Measurements from ENCODE around the gene CHCHD3.
"Not testable (repeated sequence)": the region's sequence is repeated elsewhere in the genome, so short reads cannot be mapped to it uniquely, and the experiment has no call there.

Gene CHCHD3

DNA sequence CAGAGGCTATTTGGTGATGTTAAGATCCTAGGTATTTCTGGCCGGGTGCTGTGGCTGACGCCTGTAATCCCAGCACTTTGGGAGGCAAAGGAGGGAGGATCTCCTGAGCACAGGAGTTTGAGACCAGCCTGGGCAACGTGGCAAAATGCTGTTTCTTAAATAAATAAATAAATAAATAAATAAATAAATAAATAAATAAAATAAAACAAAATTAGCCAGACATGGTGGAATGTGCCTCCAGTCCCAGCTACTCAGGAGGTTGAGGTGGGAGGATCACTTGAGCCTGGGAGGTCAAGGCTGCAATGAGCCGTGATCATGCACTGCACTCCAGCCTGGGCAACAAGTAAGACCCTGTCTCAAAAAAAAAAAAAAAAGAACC, 114.4 kb downstream of the CHCHD3 start:
- not testable (repeated sequence) for H3K9ac ChIP-seq (ENCODE audit: low read depth in 1 of 2, low read length in 2 of 2); H3K36me3 ChIP-seq (ENCODE audit: control insufficient read depth in 2 of 2, insufficient read depth in 2 of 2, low read length in 2 of 2); H3K4me1 ChIP-seq (ENCODE audit: control insufficient read depth in 2 of 2, insufficient read depth in 2 of 2, low read length in 2 of 2); H3K9me3 ChIP-seq (ENCODE audit: control insufficient read depth in 2 of 2, low read length in 2 of 2); H3K27me3 ChIP-seq (ENCODE audit: control insufficient read depth in 2 of 2, insufficient read depth in 2 of 2, low read length in 2 of 2); H3K27ac ChIP-seq (ENCODE audit: low read depth in 2 of 2, low read length in 2 of 2); H3K4me3 ChIP-seq (ENCODE audit: low read length in 2 of 2)

DNA sequence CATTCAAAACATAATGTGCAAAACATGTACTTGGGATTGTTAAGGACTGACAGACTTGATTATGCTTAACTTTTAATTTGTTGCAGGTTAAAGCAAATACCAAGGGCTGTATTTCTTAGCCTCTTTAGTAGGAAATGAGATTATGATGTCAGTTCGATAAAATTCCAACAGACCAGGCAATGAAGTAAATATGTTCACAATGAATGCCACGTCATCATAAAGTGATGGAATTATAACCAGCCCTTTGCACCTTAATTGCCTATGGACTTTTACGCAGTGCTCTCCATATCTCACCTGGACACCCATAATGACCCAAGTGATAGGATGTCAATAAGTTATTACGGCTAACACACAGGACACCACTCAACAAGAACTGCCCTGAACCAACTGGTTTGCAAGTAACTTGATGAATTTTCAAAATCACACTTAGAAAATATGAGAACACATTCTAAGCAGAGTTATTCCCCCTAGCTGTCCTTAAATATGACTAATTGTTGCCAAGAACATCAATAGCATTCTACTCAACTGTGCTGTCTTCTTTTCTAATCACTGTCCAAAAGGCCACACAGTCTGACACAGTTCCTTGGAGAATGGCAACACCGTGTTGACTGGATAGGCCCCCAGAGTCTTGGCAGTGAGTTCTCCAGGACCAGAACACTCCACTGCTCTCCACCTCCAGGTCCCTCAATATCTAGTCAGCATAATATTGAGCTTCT, 115.0 kb downstream of the CHCHD3 start:
- Histone ChIP-seq H3K9me3 (ENCODE audit: control insufficient read depth in 2 of 2, low read length in 2 of 2) (no peaks in the 10 kb centered on the region), H3K4me3 (ENCODE audit: low read length in 2 of 2) (no peak overlapping the region), H3K36me3 (ENCODE audit: control insufficient read depth in 2 of 2, insufficient read depth in 2 of 2, low read length in 2 of 2) (no peaks in the 10 kb centered on the region), H3K4me1 (ENCODE audit: control insufficient read depth in 2 of 2, insufficient read depth in 2 of 2, low read length in 2 of 2) (no peaks in the 10 kb centered on the region), H3K27ac (ENCODE audit: low read depth in 2 of 2, low read length in 2 of 2) (no peak overlapping the region), H3K27me3 (ENCODE audit: control insufficient read depth in 2 of 2, insufficient read depth in 2 of 2, low read length in 2 of 2) (no peaks in the 10 kb centered on the region), H3K9ac (ENCODE audit: low read depth in 1 of 2, low read length in 2 of 2) (no peak overlapping the region)

DNA sequence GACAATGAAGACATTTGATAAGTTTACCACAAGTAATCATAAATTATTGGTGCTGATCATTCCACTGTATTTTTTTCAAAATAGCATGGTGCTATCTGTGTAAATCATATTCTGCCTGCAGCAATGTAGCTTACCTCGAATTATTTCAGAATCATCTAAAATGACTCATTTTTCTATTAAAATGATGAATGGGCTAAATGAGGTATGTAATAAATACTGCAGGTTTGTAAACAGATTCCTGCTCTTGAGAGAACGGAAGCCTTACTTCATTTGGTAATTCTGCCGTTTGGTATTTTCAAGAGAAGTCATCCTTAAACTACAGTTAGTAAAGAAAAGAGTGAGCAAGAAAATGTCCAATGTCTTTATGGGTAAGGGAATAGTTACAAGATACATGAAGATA, 115.9 kb downstream of the CHCHD3 start:
- Histone ChIP-seq H3K9me3 (ENCODE audit: control insufficient read depth in 2 of 2, low read length in 2 of 2) (no peaks in the 10 kb centered on the region), H3K9ac (ENCODE audit: low read depth in 1 of 2, low read length in 2 of 2) (no peak overlapping the region), H3K27ac (ENCODE audit: low read depth in 2 of 2, low read length in 2 of 2) (no peak overlapping the region), H3K4me3 (ENCODE audit: low read length in 2 of 2) (no peak overlapping the region), H3K4me1 (ENCODE audit: control insufficient read depth in 2 of 2, insufficient read depth in 2 of 2, low read length in 2 of 2) (no peaks in the 10 kb centered on the region), H3K27me3 (ENCODE audit: control insufficient read depth in 2 of 2, insufficient read depth in 2 of 2, low read length in 2 of 2) (no peaks in the 10 kb centered on the region), H3K36me3 (ENCODE audit: control insufficient read depth in 2 of 2, insufficient read depth in 2 of 2, low read length in 2 of 2) (no peaks in the 10 kb centered on the region)

DNA sequence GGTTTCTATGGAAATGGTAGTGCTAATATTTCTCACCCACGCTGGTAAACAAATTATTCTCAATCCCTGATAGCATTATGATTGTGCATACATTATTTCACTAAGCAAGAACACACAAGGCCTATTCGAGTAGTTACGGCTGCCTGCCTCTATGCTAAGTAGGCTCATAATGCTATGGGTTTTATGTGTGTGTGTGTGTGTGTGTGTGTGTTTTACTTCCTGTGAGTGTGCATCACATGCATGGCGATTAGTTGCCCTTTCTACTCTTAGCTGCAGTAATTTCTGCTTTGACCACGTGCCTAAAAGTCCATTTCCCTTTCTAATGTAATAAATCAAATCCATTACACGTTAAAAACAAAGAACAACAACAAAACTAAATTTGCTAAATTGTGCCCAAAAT, 117.0 kb downstream of the CHCHD3 start:
- Histone ChIP-seq H3K36me3 (ENCODE audit: control insufficient read depth in 2 of 2, insufficient read depth in 2 of 2, low read length in 2 of 2) (no peaks in the 10 kb centered on the region), H3K4me3 (ENCODE audit: low read length in 2 of 2) (no peak overlapping the region), H3K4me1 (ENCODE audit: control insufficient read depth in 2 of 2, insufficient read depth in 2 of 2, low read length in 2 of 2) (no peaks in the 10 kb centered on the region), H3K27me3 (ENCODE audit: control insufficient read depth in 2 of 2, insufficient read depth in 2 of 2, low read length in 2 of 2) (no peaks in the 10 kb centered on the region), H3K9ac (ENCODE audit: low read depth in 1 of 2, low read length in 2 of 2) (no peak overlapping the region), H3K27ac (ENCODE audit: low read depth in 2 of 2, low read length in 2 of 2) (no peak overlapping the region), H3K9me3 (ENCODE audit: control insufficient read depth in 2 of 2, low read length in 2 of 2) (no peaks in the 10 kb centered on the region)

DNA sequence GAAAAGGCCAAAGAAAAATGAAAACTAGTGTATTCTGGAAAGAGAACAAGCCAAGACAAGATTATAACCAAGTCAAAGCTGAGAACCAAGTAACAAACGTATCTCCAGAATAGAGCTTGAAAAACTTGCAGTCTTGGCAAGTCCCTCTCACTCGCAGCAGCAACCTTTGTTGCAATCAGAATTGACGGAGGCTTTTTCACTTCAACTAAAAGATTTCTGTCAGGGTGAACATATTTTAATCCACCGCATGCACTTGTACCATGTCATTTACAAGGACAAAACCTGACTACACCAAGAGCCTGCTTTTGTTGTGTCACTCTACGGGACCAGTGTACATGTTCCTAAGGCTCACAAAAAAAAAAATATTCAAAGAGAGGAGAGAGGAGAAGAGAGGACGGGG, 122.0 kb downstream of the CHCHD3 start:
- Histone ChIP-seq H3K36me3 (ENCODE audit: control insufficient read depth in 2 of 2, insufficient read depth in 2 of 2, low read length in 2 of 2) (no peaks in the 10 kb centered on the region), H3K4me1 (ENCODE audit: control insufficient read depth in 2 of 2, insufficient read depth in 2 of 2, low read length in 2 of 2) (no peaks in the 10 kb centered on the region), H3K27me3 (ENCODE audit: control insufficient read depth in 2 of 2, insufficient read depth in 2 of 2, low read length in 2 of 2) (no peaks in the 10 kb centered on the region), H3K9me3 (ENCODE audit: control insufficient read depth in 2 of 2, low read length in 2 of 2) (no peaks in the 10 kb centered on the region), H3K27ac (ENCODE audit: low read depth in 2 of 2, low read length in 2 of 2) (no peak overlapping the region), H3K9ac (ENCODE audit: low read depth in 1 of 2, low read length in 2 of 2) (no peak overlapping the region), H3K4me3 (ENCODE audit: low read length in 2 of 2) (no peak overlapping the region)

DNA sequence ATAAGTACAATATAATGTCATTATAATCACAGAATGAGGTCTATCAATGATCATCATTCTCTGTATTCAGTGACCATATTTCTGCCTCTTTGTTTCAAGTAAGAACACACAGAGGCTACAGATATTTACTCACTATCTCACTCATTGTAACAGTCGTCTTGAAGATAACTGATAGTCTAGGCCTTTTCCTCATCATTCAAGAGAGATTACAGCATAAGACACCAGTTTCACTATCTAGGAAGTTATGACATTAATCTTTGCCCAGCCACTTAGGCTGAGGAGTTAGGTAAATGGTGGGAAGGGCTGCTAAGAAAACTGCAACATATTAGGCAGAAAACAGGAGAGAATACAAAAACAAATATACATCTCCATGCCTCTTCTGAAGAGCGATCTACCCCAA, 125.3 kb downstream of the CHCHD3 start:
- Histone ChIP-seq H3K36me3 (ENCODE audit: control insufficient read depth in 2 of 2, insufficient read depth in 2 of 2, low read length in 2 of 2) (no peaks in the 10 kb centered on the region), H3K9me3 (ENCODE audit: control insufficient read depth in 2 of 2, low read length in 2 of 2) (no peaks in the 10 kb centered on the region), H3K27me3 (ENCODE audit: control insufficient read depth in 2 of 2, insufficient read depth in 2 of 2, low read length in 2 of 2) (no peaks in the 10 kb centered on the region), H3K4me1 (ENCODE audit: control insufficient read depth in 2 of 2, insufficient read depth in 2 of 2, low read length in 2 of 2) (peaks cover 0 to 3% of the 10 kb centered on the region in 2 donors), H3K4me3 (ENCODE audit: low read length in 2 of 2) (no peak overlapping the region), H3K27ac (ENCODE audit: low read depth in 2 of 2, low read length in 2 of 2) (no peak overlapping the region), H3K9ac (ENCODE audit: low read depth in 1 of 2, low read length in 2 of 2) (no peak overlapping the region)

DNA sequence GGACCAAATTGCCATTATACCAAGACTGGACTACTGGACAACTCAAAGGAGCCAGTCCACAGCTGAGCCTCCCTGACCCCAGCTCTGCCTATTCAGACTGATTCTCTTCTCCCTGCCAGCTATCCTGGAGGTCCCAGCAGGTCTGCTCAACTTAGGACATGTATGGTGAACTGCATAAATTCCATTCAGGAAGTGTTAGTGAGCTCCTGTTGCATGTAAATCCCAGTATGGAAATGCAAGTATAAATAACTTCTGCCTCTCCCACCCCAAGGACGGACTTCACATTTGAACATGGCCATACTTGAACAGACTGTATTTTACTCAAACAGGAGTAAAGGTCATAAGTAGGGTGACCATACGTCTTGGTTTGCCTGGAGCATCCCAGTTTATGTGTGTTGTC, 128.4 kb downstream of the CHCHD3 start:
- H3K4me1 ChIP-seq (ENCODE audit: control insufficient read depth in 2 of 2, insufficient read depth in 2 of 2, low read length in 2 of 2), result peaks cover 0 to 3% of the 10 kb centered on the region in 2 donors
- no peak overlapping the region for H3K27ac ChIP-seq (ENCODE audit: low read depth in 2 of 2, low read length in 2 of 2)
- no peaks in the 10 kb centered on the region for H3K36me3 ChIP-seq (ENCODE audit: control insufficient read depth in 2 of 2, insufficient read depth in 2 of 2, low read length in 2 of 2)
- no peak overlapping the region for H3K4me3 ChIP-seq (ENCODE audit: low read length in 2 of 2)
- no peaks in the 10 kb centered on the region for H3K27me3 ChIP-seq (ENCODE audit: control insufficient read depth in 2 of 2, insufficient read depth in 2 of 2, low read length in 2 of 2)
- no peaks in the 10 kb centered on the region for H3K9me3 ChIP-seq (ENCODE audit: control insufficient read depth in 2 of 2, low read length in 2 of 2)
- H3K9ac ChIP-seq (ENCODE audit: low read depth in 1 of 2, low read length in 2 of 2), result no peak overlapping the region

DNA sequence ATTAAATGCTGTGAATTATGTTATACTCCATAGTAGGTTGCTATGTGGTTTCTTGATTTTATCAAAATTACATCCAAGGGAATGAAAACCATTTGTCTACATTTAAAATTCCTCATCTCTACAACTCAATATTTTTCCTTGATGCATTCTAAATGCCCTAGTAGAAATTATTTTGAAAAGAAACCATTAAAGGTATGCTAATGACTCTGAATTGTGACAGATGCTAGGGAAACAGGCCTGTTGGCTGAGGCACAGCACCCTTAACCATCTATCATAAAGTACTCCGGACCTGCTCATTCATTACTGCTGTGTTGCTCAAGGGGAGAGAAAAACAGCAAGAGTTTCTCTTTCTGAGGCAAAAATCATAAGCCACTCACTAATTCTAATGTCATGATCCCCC, 131.2 kb downstream of the CHCHD3 start:
- H3K4me1 ChIP-seq (ENCODE audit: control insufficient read depth in 2 of 2, insufficient read depth in 2 of 2, low read length in 2 of 2), result peaks cover 0 to 3% of the 10 kb centered on the region in 2 donors
- no peaks in the 10 kb centered on the region for H3K36me3 ChIP-seq (ENCODE audit: control insufficient read depth in 2 of 2, insufficient read depth in 2 of 2, low read length in 2 of 2)
- no peaks in the 10 kb centered on the region for H3K27me3 ChIP-seq (ENCODE audit: control insufficient read depth in 2 of 2, insufficient read depth in 2 of 2, low read length in 2 of 2)
- no peaks in the 10 kb centered on the region for H3K9me3 ChIP-seq (ENCODE audit: control insufficient read depth in 2 of 2, low read length in 2 of 2)
- H3K9ac ChIP-seq (ENCODE audit: low read depth in 1 of 2, low read length in 2 of 2), result no peak overlapping the region
- H3K27ac ChIP-seq (ENCODE audit: low read depth in 2 of 2, low read length in 2 of 2), result no peak overlapping the region
- H3K4me3 ChIP-seq (ENCODE audit: low read length in 2 of 2), result no peak overlapping the region

DNA sequence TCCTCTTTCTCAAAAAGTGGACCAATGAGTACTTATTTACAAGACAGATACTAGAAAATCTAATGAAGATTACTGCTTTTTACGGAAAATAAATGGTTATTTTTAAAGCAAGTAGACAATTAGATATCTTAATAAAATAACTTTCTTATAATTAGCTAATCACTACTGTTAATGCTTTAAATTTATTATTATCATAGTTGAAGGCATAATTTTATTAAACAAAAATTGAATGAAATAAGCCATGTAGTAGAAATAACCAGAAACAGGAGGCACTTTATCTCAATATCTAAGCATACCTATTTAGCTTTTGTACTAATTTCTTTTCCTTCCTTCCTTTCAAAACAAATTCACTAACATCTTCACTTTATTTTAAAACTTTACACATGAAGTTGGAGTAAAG, 134.9 kb downstream of the CHCHD3 start:
- Histone ChIP-seq H3K27ac (ENCODE audit: low read depth in 2 of 2, low read length in 2 of 2) (no peak overlapping the region), H3K4me1 (ENCODE audit: control insufficient read depth in 2 of 2, insufficient read depth in 2 of 2, low read length in 2 of 2) (peaks cover 0 to 2% of the 10 kb centered on the region in 2 donors), H3K36me3 (ENCODE audit: control insufficient read depth in 2 of 2, insufficient read depth in 2 of 2, low read length in 2 of 2) (no peaks in the 10 kb centered on the region), H3K4me3 (ENCODE audit: low read length in 2 of 2) (no peak overlapping the region), H3K9ac (ENCODE audit: low read depth in 1 of 2, low read length in 2 of 2) (no peak overlapping the region), H3K27me3 (ENCODE audit: control insufficient read depth in 2 of 2, insufficient read depth in 2 of 2, low read length in 2 of 2) (no peaks in the 10 kb centered on the region), H3K9me3 (ENCODE audit: control insufficient read depth in 2 of 2, low read length in 2 of 2) (no peaks in the 10 kb centered on the region)

DNA sequence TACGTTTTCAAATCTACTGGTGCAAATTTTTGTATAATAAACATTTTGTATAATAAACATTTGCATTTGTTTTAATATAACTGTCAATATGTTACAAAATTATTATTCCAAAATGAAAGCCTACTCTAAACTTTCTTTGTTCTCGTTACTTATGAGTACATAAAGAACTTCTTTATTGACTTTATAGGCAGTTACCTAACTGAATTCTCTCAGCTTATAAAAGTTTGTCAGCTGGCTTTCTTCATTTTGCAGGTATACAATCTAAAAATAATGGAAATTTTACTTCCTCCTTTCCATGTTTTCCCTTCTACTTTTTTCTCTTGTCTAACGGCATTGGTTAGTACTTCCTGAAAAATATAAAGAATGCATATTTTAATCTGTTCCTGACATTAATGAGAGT, 137.1 kb downstream of the CHCHD3 start:
- Histone ChIP-seq H3K4me3 (ENCODE audit: low read length in 2 of 2) (no peak overlapping the region), H3K9me3 (ENCODE audit: control insufficient read depth in 2 of 2, low read length in 2 of 2) (no peaks in the 10 kb centered on the region), H3K9ac (ENCODE audit: low read depth in 1 of 2, low read length in 2 of 2) (no peak overlapping the region), H3K4me1 (ENCODE audit: control insufficient read depth in 2 of 2, insufficient read depth in 2 of 2, low read length in 2 of 2) (peaks cover 0 to 2% of the 10 kb centered on the region in 2 donors), H3K36me3 (ENCODE audit: control insufficient read depth in 2 of 2, insufficient read depth in 2 of 2, low read length in 2 of 2) (no peaks in the 10 kb centered on the region), H3K27ac (ENCODE audit: low read depth in 2 of 2, low read length in 2 of 2) (no peak overlapping the region), H3K27me3 (ENCODE audit: control insufficient read depth in 2 of 2, insufficient read depth in 2 of 2, low read length in 2 of 2) (no peaks in the 10 kb centered on the region)

DNA sequence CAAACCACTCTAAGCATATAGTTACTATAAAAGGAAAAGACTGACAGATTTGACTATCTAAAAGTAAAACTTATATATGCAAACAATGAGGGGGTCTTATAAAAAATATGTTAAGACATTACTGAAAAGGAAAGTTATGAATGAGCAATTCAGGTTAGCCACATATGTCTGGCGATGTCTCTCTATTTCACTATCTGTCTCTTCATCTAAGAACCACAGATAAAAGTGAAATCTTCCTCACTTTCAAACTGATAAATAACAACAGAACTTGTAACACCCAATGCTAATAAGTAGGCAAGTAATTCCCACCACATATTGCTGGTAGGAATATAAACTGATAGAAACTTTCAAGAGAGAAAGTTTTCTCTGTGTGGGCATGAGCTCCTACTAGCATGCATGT, 138.2 kb downstream of the CHCHD3 start:
- Histone ChIP-seq H3K27ac (ENCODE audit: low read depth in 2 of 2, low read length in 2 of 2) (no peak overlapping the region), H3K4me3 (ENCODE audit: low read length in 2 of 2) (no peak overlapping the region), H3K27me3 (ENCODE audit: control insufficient read depth in 2 of 2, insufficient read depth in 2 of 2, low read length in 2 of 2) (no peaks in the 10 kb centered on the region), H3K36me3 (ENCODE audit: control insufficient read depth in 2 of 2, insufficient read depth in 2 of 2, low read length in 2 of 2) (no peaks in the 10 kb centered on the region), H3K9me3 (ENCODE audit: control insufficient read depth in 2 of 2, low read length in 2 of 2) (no peaks in the 10 kb centered on the region), H3K4me1 (ENCODE audit: control insufficient read depth in 2 of 2, insufficient read depth in 2 of 2, low read length in 2 of 2) (peaks cover 0 to 2% of the 10 kb centered on the region in 2 donors), H3K9ac (ENCODE audit: low read depth in 1 of 2, low read length in 2 of 2) (no peak overlapping the region)

All from mucosa of rectum (tissue), 2 donors.